Measurements from ENCODE around the gene NFATC2. TPM values are rescaled to one million over a fixed set of nuclear protein-coding genes. Genes with fewer than 3 reads are reported as not detected.
A peak's percentile ranks its signal among the peaks of the same experiment; 100 is the strongest.

Gene NFATC2
- total RNA-seq, 1 donor from 2014 or later = 0.89 TPM

- Mint-ChIP-seq H3K9me3 (ENCODE audit: unreplicated experiment) (no peaks in the 10 kb centered on the region), H3K4me3 (ENCODE audit: unreplicated experiment) (no peak overlapping the region), H3K27ac (ENCODE audit: unreplicated experiment) (no peak overlapping the region), H3K27me3 (ENCODE audit: unreplicated experiment) (no peaks in the 10 kb centered on the region), H3K36me3 (ENCODE audit: unreplicated experiment) (no peaks in the 10 kb centered on the region), H3K4me1 (ENCODE audit: unreplicated experiment) (peaks cover 61% of the 10 kb centered on the region)
- no peak for TF ChIP-seq CTCF (IDR thresholded peaks at IDR 0.05)
- DNase-seq (ENCODE audit: extremely low spot score, unreplicated experiment) = no peak
These were observed 11.3 kb downstream of the NFATC2 start for GRCh38 chr20:51531141-51531710.

- H3K27ac Mint-ChIP-seq (ENCODE audit: unreplicated experiment) = peak overlapping the region; percentile 50
- H3K9me3 Mint-ChIP-seq (ENCODE audit: unreplicated experiment) = no peaks in the 10 kb centered on the region
- H3K4me3 Mint-ChIP-seq (ENCODE audit: unreplicated experiment) = no peak overlapping the region
- H3K36me3 Mint-ChIP-seq (ENCODE audit: unreplicated experiment) = no peaks in the 10 kb centered on the region
- DNase-seq (ENCODE audit: extremely low spot score, unreplicated experiment) = no peak
- TF ChIP-seq CTCF (IDR thresholded peaks at IDR 0.05) = no peak
- H3K4me1 Mint-ChIP-seq (ENCODE audit: unreplicated experiment) = peaks cover 53% of the 10 kb centered on the region
- no peaks in the 10 kb centered on the region for H3K27me3 Mint-ChIP-seq (ENCODE audit: unreplicated experiment)
These were observed 12.8 kb downstream of the NFATC2 start for GRCh38 chr20:51529758-51530157.

GRCh38 chr20:51529081-51529681 lies 13.3 kb downstream of the NFATC2 start:
- Mint-ChIP-seq H3K4me3 (ENCODE audit: unreplicated experiment) (peak overlapping the region; percentile 23), H3K4me1 (ENCODE audit: unreplicated experiment) (peaks cover 49% of the 10 kb centered on the region), H3K9me3 (ENCODE audit: unreplicated experiment) (no peaks in the 10 kb centered on the region), H3K36me3 (ENCODE audit: unreplicated experiment) (no peaks in the 10 kb centered on the region), H3K27ac (ENCODE audit: unreplicated experiment) (peak overlapping the region; percentile 50), H3K27me3 (ENCODE audit: unreplicated experiment) (no peaks in the 10 kb centered on the region)
- DNase-seq (ENCODE audit: extremely low spot score, unreplicated experiment) = no peak
- TF ChIP-seq CTCF (IDR thresholded peaks at IDR 0.05) = no peak

- Mint-ChIP-seq H3K27ac (ENCODE audit: unreplicated experiment) (peak overlapping the region; percentile 50), H3K36me3 (ENCODE audit: unreplicated experiment) (no peaks in the 10 kb centered on the region), H3K27me3 (ENCODE audit: unreplicated experiment) (no peaks in the 10 kb centered on the region), H3K9me3 (ENCODE audit: unreplicated experiment) (no peaks in the 10 kb centered on the region), H3K4me1 (ENCODE audit: unreplicated experiment) (peaks cover 42% of the 10 kb centered on the region), H3K4me3 (ENCODE audit: unreplicated experiment) (no peak overlapping the region)
- no peak for TF ChIP-seq CTCF (IDR thresholded peaks at IDR 0.05)
- DNase-seq (ENCODE audit: extremely low spot score, unreplicated experiment) = no peak
These were observed 14.1 kb downstream of the NFATC2 start for GRCh38 chr20:51528263-51529027.

GRCh38 chr20:51526754-51527153 lies 15.8 kb downstream of the NFATC2 start:
- DNase-seq (ENCODE audit: extremely low spot score, unreplicated experiment) = no peak
- Mint-ChIP-seq H3K4me3 (ENCODE audit: unreplicated experiment) (no peak overlapping the region), H3K4me1 (ENCODE audit: unreplicated experiment) (peaks cover 29% of the 10 kb centered on the region), H3K27ac (ENCODE audit: unreplicated experiment) (no peak overlapping the region), H3K27me3 (ENCODE audit: unreplicated experiment) (no peaks in the 10 kb centered on the region), H3K9me3 (ENCODE audit: unreplicated experiment) (no peaks in the 10 kb centered on the region), H3K36me3 (ENCODE audit: unreplicated experiment) (no peaks in the 10 kb centered on the region)
- TF ChIP-seq CTCF (IDR thresholded peaks at IDR 0.05) = no peak

Measured in osteocyte (in vitro differentiated cells).